Neural cell (in vitro differentiated cells): ENCODE measurements around the gene QARS1. TPM values are rescaled to one million over a fixed set of nuclear protein-coding genes. Genes with fewer than 3 reads are reported as not detected.

Experiments
- H2AFZ ChIP-seq: fragments of 200-600, 300-800 bp; sonication (generic), shearing (Covaris generic); 2 replicates; pipeline ENCODE4 v1.6.0; 2014; ENCODE audit warnings: low read depth, mild to moderate bottlenecking, antibody characterized with exemption, low read length, moderate library complexity
- H3F3A ChIP-seq: fragments of 200-600 bp; shearing (Covaris generic); 2 replicates; pipeline ENCODE4 v1.6.1; 2016; ENCODE audit warnings: mild to moderate bottlenecking, moderate library complexity, mixed read lengths, antibody characterized with exemption, low read length; ENCODE audit not compliant: insufficient read depth, poor library complexity, severe bottlenecking
- H3K27ac ChIP-seq: fragments of 200-600, 300-800 bp; sonication (generic), shearing (Covaris generic); 2 replicates; pipeline ENCODE4 v1.5.1; 2014; ENCODE audit warnings: mild to moderate bottlenecking, low read length, moderate library complexity
- H3K27me3 ChIP-seq: fragments of 300-800, 200-600 bp; sonication (generic), shearing (Covaris generic); 2 replicates; pipeline ENCODE4 v1.6.0; 2014; ENCODE audit warnings: mild to moderate bottlenecking, low read depth, low read length, moderate library complexity; ENCODE audit not compliant: insufficient read depth
- H3K36me3 ChIP-seq: fragments of 300-800, 200-600 bp; sonication (generic), shearing (Covaris generic); 2 replicates; pipeline ENCODE4 v1.5.1; 2014; ENCODE audit warnings: mild to moderate bottlenecking, antibody characterized with exemption, low read length, moderate library complexity; ENCODE audit not compliant: insufficient read depth
- H3K4me2 ChIP-seq: fragments of 300-800, 200-600 bp; sonication (generic), shearing (Covaris generic); 2 replicates; pipeline ENCODE4 v1.6.0; 2014; ENCODE audit warnings: mild to moderate bottlenecking, low read length
- H3K4me3 ChIP-seq: fragments of 300-800, 200-600 bp; sonication (generic), shearing (Covaris generic); 2 replicates; pipeline ENCODE4 v1.5.1; 2014; ENCODE audit warnings: mild to moderate bottlenecking, low read length, moderate library complexity
- H3K79me2 ChIP-seq: fragments of 200-600 bp; shearing (Covaris generic); replicated peaks from 2 replicates; pipeline ENCODE4 v1.6.0; 2014; ENCODE audit warnings: mild to moderate bottlenecking, low read length, moderate library complexity; ENCODE audit not compliant: insufficient read depth
- H3K9ac ChIP-seq: fragments of 300-800, 200-600 bp; sonication (generic), shearing (Covaris generic); 2 replicates; pipeline ENCODE4 v1.6.1; 2016; ENCODE audit warnings: mild to moderate bottlenecking, low read length, mixed read lengths
- H3K9me2 ChIP-seq: fragments of 200-600 bp; shearing (Covaris generic); 2 replicates; pipeline ENCODE4 v1.6.1; 2016; ENCODE audit warnings: mild to moderate bottlenecking, low read length, mixed read lengths; ENCODE audit not compliant: insufficient read depth
- H3K9me3 ChIP-seq: fragments of 200-600, 300-800 bp; sonication (generic), shearing (Covaris generic); 2 replicates; pipeline ENCODE4 v1.6.1; 2016; ENCODE audit warnings: mild to moderate bottlenecking, mixed run types, low read length, moderate library complexity, mixed read lengths
- H4K20me1 ChIP-seq: fragments of 200-600 bp; shearing (Covaris generic); 2 replicates; pipeline ENCODE4 v1.6.1; 2016; ENCODE audit warnings: mild to moderate bottlenecking, mixed run types; ENCODE audit not compliant: insufficient read depth
- CTCF ChIP-seq: fragments of 450-650 bp; IDR thresholded peaks from 2 replicates; pipeline ENCODE4 v1.5.1; 2014; ENCODE audit warnings: antibody characterized with exemption, mild to moderate bottlenecking, moderate library complexity; ENCODE audit not compliant: poor library complexity, severe bottlenecking
- EP300 ChIP-seq: fragments of 450-650 bp; conservative IDR thresholded peaks from 2 replicates; pipeline ENCODE4 v1.6.1; 2014; ENCODE audit warnings: antibody characterized with exemption, mild to moderate bottlenecking, moderate library complexity; ENCODE audit not compliant: poor library complexity, severe bottlenecking
- EZH2 ChIP-seq: fragments of 200-600, 300-800 bp; shearing (Covaris generic), sonication (generic); IDR thresholded peaks from 2 replicates; pipeline ENCODE4 v1.6.1; 2014; ENCODE audit warnings: antibody characterized with exemption, low read length, borderline replicate concordance, mild to moderate bottlenecking; ENCODE audit not compliant: insufficient read depth, poor library complexity, severe bottlenecking
- MXI1 ChIP-seq: fragments of 450-650 bp; conservative IDR thresholded peaks from 2 replicates; pipeline ENCODE4 v1.6.1; 2014; ENCODE audit warnings: antibody characterized with exemption, mild to moderate bottlenecking; ENCODE audit not compliant: poor library complexity, severe bottlenecking
- POLR2AphosphoS5 ChIP-seq: IDR thresholded peaks from 2 replicates; pipeline ENCODE4 v1.6.1; 2012
- RAD21 ChIP-seq: fragments of 450-650 bp; conservative IDR thresholded peaks from 2 replicates; pipeline ENCODE4 v1.6.1; 2014; ENCODE audit warnings: antibody characterized with exemption, mild to moderate bottlenecking, moderate library complexity
- REST ChIP-seq: IDR thresholded peaks from 2 replicates; pipeline ENCODE4 v1.6.1; 2012; ENCODE audit warnings: borderline replicate concordance
- SMC3 ChIP-seq: fragments of 450-650 bp; conservative IDR thresholded peaks from 2 replicates; pipeline ENCODE4 v1.6.1; 2014; ENCODE audit warnings: antibody characterized with exemption, mild to moderate bottlenecking, moderate library complexity; ENCODE audit not compliant: poor library complexity
- TAF1 ChIP-seq: IDR thresholded peaks from 2 replicates; pipeline ENCODE4 v1.6.1; 2012; ENCODE audit warnings: low read depth
- polyA plus RNA-seq: library from polyadenylated mRNA; depleted of rRNA; stranded (reverse); fragments of >200 nt; gene quantifications from 2 replicates; pipeline ENCODE4 v1.2.3, GENCODE V29; 2014

QARS1 gene
- polyA plus RNA-seq, 1 donor from 2014 or later = 174 TPM

GRCh38 chr3:49122886-49123545, 18.5 kb upstream of the QARS1 start:
- H3K4me3 ChIP-seq = no peak overlapping the region
- no peaks in the 10 kb centered on the region for H3K36me3 ChIP-seq
- no peaks in the 10 kb centered on the region for H4K20me1 ChIP-seq
- H3F3A ChIP-seq = no peaks in the 10 kb centered on the region
- H3K27me3 ChIP-seq = no peaks in the 10 kb centered on the region
- H3K27ac ChIP-seq = no peak overlapping the region
- no peak overlapping the region for H3K4me2 ChIP-seq
- TF ChIP-seq EZH2 = no peak
- no peak for TF ChIP-seq REST
- no peak for TF ChIP-seq POLR2AphosphoS5
- no peak for TF ChIP-seq SMC3
- TF ChIP-seq EP300 = no peak
- no peak for TF ChIP-seq CTCF
- TF ChIP-seq TAF1 = no peak
- TF ChIP-seq RAD21 = no peak
- TF ChIP-seq MXI1 = no peak
- no peak overlapping the region for H2AFZ ChIP-seq
- no peak overlapping the region for H3K9ac ChIP-seq
- no peaks in the 10 kb centered on the region for H3K9me3 ChIP-seq
- H3K9me2 ChIP-seq = no peaks in the 10 kb centered on the region
- H3K79me2 ChIP-seq = peaks cover 15% of the 10 kb centered on the region

GRCh38 chr3:49122451-49122850, 17.9 kb upstream of the QARS1 start:
- no peaks in the 10 kb centered on the region for H3K27me3 ChIP-seq
- no peaks in the 10 kb centered on the region for H3K9me3 ChIP-seq
- H3F3A ChIP-seq = no peaks in the 10 kb centered on the region
- TF ChIP-seq TAF1 = no peak
- no peak for TF ChIP-seq CTCF
- no peak for TF ChIP-seq EZH2
- no peak for TF ChIP-seq RAD21
- TF ChIP-seq REST = no peak
- TF ChIP-seq MXI1 = no peak
- TF ChIP-seq SMC3 = no peak
- TF ChIP-seq EP300 = no peak
- no peak for TF ChIP-seq POLR2AphosphoS5
- no peak overlapping the region for H3K4me2 ChIP-seq
- H3K79me2 ChIP-seq = peaks cover 15% of the 10 kb centered on the region
- H2AFZ ChIP-seq = no peak overlapping the region
- no peak overlapping the region for H3K27ac ChIP-seq
- no peak overlapping the region for H3K4me3 ChIP-seq
- no peaks in the 10 kb centered on the region for H3K36me3 ChIP-seq
- H3K9me2 ChIP-seq = no peaks in the 10 kb centered on the region
- H3K9ac ChIP-seq = no peak overlapping the region
- H4K20me1 ChIP-seq = no peaks in the 10 kb centered on the region
